ENCODE results near the gene PRRT4.
A peak's percentile ranks its signal among the peaks of the same experiment; 100 is the strongest.

- no peak for TF ChIP-seq ZNF664 (tag by site-specific recombination; IDR thresholded peaks at IDR 0.05)
- no peak for TF ChIP-seq ZNF792 (tag by site-specific recombination; IDR thresholded peaks at IDR 0.05)
- TF ChIP-seq EGR2 (tag by site-specific recombination; IDR thresholded peaks at IDR 0.05; ENCODE audit: low read depth) = no peak
- no peak for TF ChIP-seq ZNF280D (tag by site-specific recombination; IDR thresholded peaks at IDR 0.05)
- TF ChIP-seq ZNF777 (tag by site-specific recombination; IDR thresholded peaks at IDR 0.05; ENCODE audit: borderline replicate concordance) = no peak
- no peak for TF ChIP-seq ZNF16 (tag by site-specific recombination; IDR thresholded peaks at IDR 0.05; ENCODE audit: low read depth)
- TF ChIP-seq ZNF660 (tag by site-specific recombination; IDR thresholded peaks at IDR 0.05) = 0 out of 2 replicates have a peak, but pooled peaks have one; percentile 29
- peak; percentile 38; the same call in 1 of the 2 replicates for TF ChIP-seq CTCF (tag by site-specific recombination; IDR thresholded peaks at IDR 0.05)
- TF ChIP-seq ZNF274 (IDR thresholded peaks at IDR 0.05; ENCODE audit: low read length) = no peak
- TF ChIP-seq ZNF274 (tag by site-specific recombination; IDR thresholded peaks at IDR 0.05; ENCODE audit: borderline replicate concordance) = no peak
- no peak for TF ChIP-seq KLF9 (tag by site-specific recombination; IDR thresholded peaks at IDR 0.05; ENCODE audit: low read depth)
- TF ChIP-seq ZFP41 (tag by site-specific recombination; IDR thresholded peaks at IDR 0.05; ENCODE audit: borderline replicate concordance) = no peak
Measured at GRCh38 chr7:128322040-128322643, 39.3 kb downstream of the PRRT4 start.
